Fibroblast of lung (primary cell): Measurements from ENCODE around the gene TMEM52B.

Experiments
- CTCF ChIP-seq, 2 donors: IDR thresholded peaks in 1 of 2; conservative IDR thresholded peaks in 1 of 2; 1 replicate in 1 of 2; 2 replicates in 1 of 2; pipeline ENCODE4 v1.5.1; 2011 to 2012; ENCODE audit warnings: low read length in 2 of 2, control low read depth in 1 of 2, inconsistent platforms in 1 of 2, low read depth in 1 of 2, mild to moderate bottlenecking in 1 of 2
- EZH2 ChIP-seq: IDR thresholded peaks from 2 replicates; pipeline ENCODE4 v1.5.1; 2012; ENCODE audit warnings: low read length, control low read depth, mild to moderate bottlenecking; ENCODE audit errors: missing control alignments

- TF ChIP-seq EZH2: no peak
- no peak for TF ChIP-seq CTCF (conservative IDR thresholded peaks at IDR 0.05 in 1 of 2, IDR thresholded peaks at IDR 0.05 in 1 of 2; ENCODE audit: low read depth in 1 of 2, low read length in 2 of 2)
Measured at GRCh38 chr12:10227648-10228047, 48.8 kb downstream of the TMEM52B start.
